SH-SY5Y (cell line): ENCODE measurements around the gene SLC38A6.

ENCODE experiments used
- GATA2 ChIP-seq: IDR thresholded peaks from 2 replicates; pipeline ENCODE4 v1.6.1; 2011; ENCODE audit warnings: mild to moderate bottlenecking, low read depth, low read length
- GATA3 ChIP-seq: IDR thresholded peaks from 2 replicates; pipeline ENCODE4 v1.6.1; 2011; ENCODE audit warnings: low read depth, mild to moderate bottlenecking, low read length, moderate library complexity

GRCh38 chr14:61091657-61092273 lies 110.7 kb downstream of the SLC38A6 start:
- TF ChIP-seq GATA3 (no peak), GATA2 (no peak)
